OCI-LY3 (cell line): ENCODE measurements around the gene KIAA0930.

Source experiments
- H2AFZ ChIP-seq: fragments of 200-600, 300-600 bp; shearing (Covaris generic); 2 replicates; pipeline ENCODE4 v1.6.0; 2014; ENCODE audit warnings: antibody characterized with exemption, low read depth, low read length
- H3K27ac ChIP-seq: fragments of 200-600, 300-600 bp; sonication (generic); 2 replicates; pipeline ENCODE4 v1.5.1; 2014; ENCODE audit warnings: mild to moderate bottlenecking, low read length, moderate library complexity, mixed read lengths
- H3K27me3 ChIP-seq: fragments of 200-600, 300-600 bp; sonication (generic); 2 replicates; pipeline ENCODE4 v1.6.1; 2014; ENCODE audit warnings: low read depth, low read length, mixed read lengths
- H3K36me3 ChIP-seq: fragments of 200-600, 300-600 bp; sonication (generic); replicated peaks from 2 replicates; pipeline ENCODE3; 2014; ENCODE audit warnings: low read depth, low read length, mixed read lengths
- H3K4me1 ChIP-seq: fragments of 300-600, 200-600 bp; sonication (generic); 2 replicates; pipeline ENCODE4 v1.6.1; 2014; ENCODE audit warnings: low read length, mixed read lengths
- H3K4me2 ChIP-seq: fragments of 200-600, 300-600 bp; sonication (generic); 2 replicates; pipeline ENCODE4 v1.6.1; 2014; ENCODE audit warnings: low read length, mixed read lengths
- H3K4me3 ChIP-seq: fragments of 300-600, 200-600 bp; sonication (generic); 2 replicates; pipeline ENCODE4 v1.5.1; 2014; ENCODE audit warnings: antibody characterized with exemption, mild to moderate bottlenecking, low read length, moderate library complexity
- H3K79me2 ChIP-seq: fragments of 300-600, 200-600 bp; shearing (Covaris generic); 2 replicates; pipeline ENCODE4 v1.6.1; 2014; ENCODE audit warnings: mild to moderate bottlenecking, low read length, mixed read lengths
- H3K9ac ChIP-seq: fragments of 300-600, 200-600 bp; shearing (Covaris generic); 2 replicates; pipeline ENCODE4 v1.6.0; 2014; ENCODE audit warnings: mild to moderate bottlenecking, low read length, moderate library complexity
- H3K9me3 ChIP-seq: fragments of 200-600, 300-600 bp; shearing (Covaris generic); 2 replicates; pipeline ENCODE4 v1.6.1; 2014; ENCODE audit warnings: low read length, mixed read lengths; ENCODE audit not compliant: insufficient read depth
- H4K20me1 ChIP-seq: fragments of 200-600, 300-600 bp; sonication (generic); 2 replicates; pipeline ENCODE4 v1.6.1; 2016; ENCODE audit warnings: low read length, mixed read lengths; ENCODE audit not compliant: insufficient read depth
- CTCF ChIP-seq: fragments of 200-600, 300-600 bp; sonication (generic); IDR thresholded peaks from 2 replicates; pipeline ENCODE4 v1.5.1; 2014; ENCODE audit warnings: antibody characterized with exemption, low read length, low read depth
- EZH2phosphoT487 ChIP-seq: fragments of 200-600 bp; shearing (Covaris generic); IDR thresholded peaks from 2 replicates; pipeline ENCODE4 v1.6.1; 2018; ENCODE audit warnings: antibody characterized with exemption, mixed run types, low read depth

The KIAA0930 gene

GRCh38 chr22:45183974-45184373 is 56.7 kb downstream of the KIAA0930 start:
- Histone ChIP-seq H3K4me3 (no peak overlapping the region), H4K20me1 (peaks cover 20% of the 10 kb centered on the region), H3K9ac (no peak overlapping the region), H3K4me1 (no peaks in the 10 kb centered on the region), H2AFZ (no peak overlapping the region), H3K27ac (no peak overlapping the region), H3K27me3 (no peaks in the 10 kb centered on the region), H3K79me2 (peaks cover 38% of the 10 kb centered on the region), H3K4me2 (no peak overlapping the region), H3K9me3 (no peaks in the 10 kb centered on the region), H3K36me3 (peaks cover 55% of the 10 kb centered on the region)
- no peak for TF ChIP-seq EZH2phosphoT487
- TF ChIP-seq CTCF: no peak

- no peak for TF ChIP-seq EZH2phosphoT487
- no peak for TF ChIP-seq CTCF
- Histone ChIP-seq H3K9ac (no peak overlapping the region), H3K9me3 (no peaks in the 10 kb centered on the region), H3K4me3 (no peak overlapping the region), H2AFZ (no peak overlapping the region), H4K20me1 (peaks cover 24% of the 10 kb centered on the region), H3K27me3 (no peaks in the 10 kb centered on the region), H3K4me1 (no peaks in the 10 kb centered on the region), H3K27ac (no peak overlapping the region), H3K79me2 (peaks cover 52% of the 10 kb centered on the region), H3K36me3 (peaks cover 59% of the 10 kb centered on the region), H3K4me2 (no peak overlapping the region)
These were observed 58.9 kb downstream of the KIAA0930 start for GRCh38 chr22:45181766-45182165.

GRCh38 chr22:45181240-45181639 is 59.5 kb downstream of the KIAA0930 start:
- H4K20me1 ChIP-seq: peaks cover 24% of the 10 kb centered on the region
- peaks cover 58% of the 10 kb centered on the region for H3K79me2 ChIP-seq
- H3K4me1 ChIP-seq: no peaks in the 10 kb centered on the region
- peaks cover 62% of the 10 kb centered on the region for H3K36me3 ChIP-seq
- TF ChIP-seq CTCF (no peak), EZH2phosphoT487 (no peak)
- no peaks in the 10 kb centered on the region for H3K9me3 ChIP-seq
- no peak overlapping the region for H3K9ac ChIP-seq
- no peak overlapping the region for H3K4me3 ChIP-seq
- no peak overlapping the region for H2AFZ ChIP-seq
- no peak overlapping the region for H3K27ac ChIP-seq
- H3K27me3 ChIP-seq: no peaks in the 10 kb centered on the region
- H3K4me2 ChIP-seq: no peak overlapping the region

- H3K4me1 ChIP-seq: no peaks in the 10 kb centered on the region
- peaks cover 66% of the 10 kb centered on the region for H3K36me3 ChIP-seq
- no peaks in the 10 kb centered on the region for H3K9me3 ChIP-seq
- peaks cover 27% of the 10 kb centered on the region for H4K20me1 ChIP-seq
- no peak overlapping the region for H3K4me3 ChIP-seq
- TF ChIP-seq EZH2phosphoT487 (no peak), CTCF (no peak)
- no peaks in the 10 kb centered on the region for H3K27me3 ChIP-seq
- H3K79me2 ChIP-seq: peaks cover 62% of the 10 kb centered on the region
- H3K27ac ChIP-seq: no peak overlapping the region
- H2AFZ ChIP-seq: no peak overlapping the region
- no peak overlapping the region for H3K9ac ChIP-seq
- H3K4me2 ChIP-seq: no peak overlapping the region
These were observed 60.5 kb downstream of the KIAA0930 start for GRCh38 chr22:45180146-45180679.
